ELF-1 (cell line): ENCODE measurements around the gene CD6.

ENCODE experiments used
- DNase-seq: peaks from one replicate; pipeline ENCODE4 v3.0.0-alpha.2; 2016; ENCODE audit warnings: low read depth, low spot score

Gene CD6

GRCh38 chr11:60984149-60984548 is 12.7 kb downstream of the CD6 start:
- no peak for DNase-seq

- peak; percentile 88 for DNase-seq
These were observed 13.2 kb downstream of the CD6 start for GRCh38 chr11:60984636-60985035.

- no peak for DNase-seq
These were observed 14.0 kb downstream of the CD6 start for GRCh38 chr11:60985501-60985900.

- no peak for DNase-seq
These were observed 14.8 kb downstream of the CD6 start for GRCh38 chr11:60985991-60986915.

GRCh38 chr11:60987577-60988277 is 16.2 kb downstream of the CD6 start:
- DNase-seq: no peak

- DNase-seq: no peak
These were observed 17.2 kb downstream of the CD6 start for GRCh38 chr11:60988658-60989057.

DNA sequence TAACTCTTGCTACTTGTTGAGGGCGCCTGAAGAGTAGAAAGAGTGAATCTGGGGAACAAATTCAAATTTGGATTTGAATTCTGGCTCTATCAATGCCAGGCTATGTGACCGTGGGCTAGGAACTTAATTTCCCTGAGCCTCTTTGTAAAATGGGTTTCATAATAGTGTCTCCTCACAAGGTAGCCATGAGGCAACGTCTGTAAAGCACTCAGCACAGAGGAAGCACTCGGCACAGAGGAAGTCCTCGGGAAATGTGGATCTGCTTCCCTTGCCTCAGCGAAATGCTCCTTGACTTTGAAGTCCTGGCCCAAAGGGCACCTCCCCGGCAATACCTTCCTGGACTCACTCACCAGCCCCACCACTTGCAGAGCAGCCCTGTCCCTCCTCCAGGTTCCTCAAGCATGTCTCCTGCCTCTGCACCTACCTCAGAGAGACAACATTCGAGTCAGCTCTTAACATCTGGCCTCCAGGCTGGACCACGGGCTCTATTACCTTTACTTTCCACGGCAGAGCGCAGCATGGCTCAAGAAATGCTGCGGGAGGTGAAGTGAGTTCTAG is 17.7 kb downstream of the CD6 start:
- no peak for DNase-seq

GRCh38 chr11:60991457-60991856 is 20.0 kb downstream of the CD6 start:
- no peak for DNase-seq

DNA sequence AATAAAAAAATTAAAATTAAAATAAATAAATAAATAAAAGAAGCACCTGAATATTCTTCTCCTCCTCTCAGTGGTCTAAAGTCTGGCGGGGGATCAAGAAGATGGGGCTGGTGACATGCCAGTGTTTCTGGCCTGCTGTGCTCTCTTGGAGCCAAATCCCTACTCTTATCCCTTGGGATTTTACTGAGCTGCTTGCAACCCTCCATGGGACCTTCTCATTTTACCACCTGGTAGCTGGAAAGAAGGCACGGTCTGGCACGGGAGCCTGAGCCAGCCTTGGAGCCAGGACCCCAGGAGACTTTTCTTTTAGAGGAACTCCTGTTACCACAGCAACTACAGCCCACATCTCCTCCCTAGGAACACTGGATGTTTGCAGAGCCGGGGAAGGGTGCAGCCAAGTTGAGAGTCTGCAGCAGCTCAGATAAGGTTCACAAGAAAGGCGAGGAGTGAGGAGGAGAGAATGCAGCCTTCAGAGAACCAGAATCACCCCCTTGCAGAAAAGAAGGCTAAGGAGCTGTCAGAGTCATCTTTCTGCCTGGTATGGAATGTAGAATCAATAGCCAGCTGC is 21.4 kb downstream of the CD6 start:
- DNase-seq: no peak

GRCh38 chr11:60993615-60994014 is 22.1 kb downstream of the CD6 start:
- DNase-seq: no peak

DNA sequence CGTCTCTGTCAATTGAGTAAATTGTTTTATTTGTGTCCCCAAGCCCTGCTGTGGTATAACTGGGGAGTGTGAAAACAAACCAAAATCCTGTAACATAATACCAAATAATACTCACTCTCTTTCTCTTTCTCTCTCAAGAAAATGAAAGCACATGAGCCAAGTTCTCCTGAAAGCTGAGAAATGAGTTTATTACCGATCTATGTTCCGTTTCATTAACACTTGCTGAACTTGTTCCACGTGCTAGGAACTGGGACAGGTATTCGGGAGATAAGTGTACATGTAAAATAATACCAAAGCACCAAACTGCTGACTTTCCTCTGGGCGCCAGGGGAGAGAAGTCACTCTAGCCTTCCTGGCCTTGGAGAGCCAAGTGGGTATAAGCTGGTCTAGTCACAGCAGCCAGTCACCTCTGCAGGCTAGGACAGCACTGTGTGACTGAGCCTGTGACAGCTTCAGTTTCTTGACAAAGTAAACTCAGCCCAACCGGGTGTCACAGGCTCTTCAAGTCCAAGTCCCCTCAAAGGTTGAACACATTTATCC is 23.1 kb downstream of the CD6 start:
- DNase-seq: no peak

DNA sequence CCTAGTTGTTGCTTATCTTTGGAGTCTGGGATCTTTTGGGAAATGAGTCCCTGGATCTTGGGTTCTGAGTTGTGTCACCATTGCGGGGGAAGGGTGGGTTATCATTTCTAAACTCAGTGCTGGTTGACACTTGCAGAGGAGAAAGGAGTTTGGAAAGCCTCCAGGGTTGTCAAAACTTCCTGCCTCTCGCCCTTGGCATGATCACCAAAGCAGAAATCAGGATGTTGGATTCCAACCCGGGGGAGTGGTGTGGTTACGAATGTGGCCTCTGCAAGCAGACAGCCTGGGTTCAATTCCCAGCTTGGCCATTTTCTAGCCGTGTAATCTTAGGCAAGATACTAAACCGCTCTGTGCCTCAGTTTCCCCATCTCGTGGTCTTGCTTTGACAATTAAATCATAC is 24.3 kb downstream of the CD6 start:
- no peak for DNase-seq

DNA sequence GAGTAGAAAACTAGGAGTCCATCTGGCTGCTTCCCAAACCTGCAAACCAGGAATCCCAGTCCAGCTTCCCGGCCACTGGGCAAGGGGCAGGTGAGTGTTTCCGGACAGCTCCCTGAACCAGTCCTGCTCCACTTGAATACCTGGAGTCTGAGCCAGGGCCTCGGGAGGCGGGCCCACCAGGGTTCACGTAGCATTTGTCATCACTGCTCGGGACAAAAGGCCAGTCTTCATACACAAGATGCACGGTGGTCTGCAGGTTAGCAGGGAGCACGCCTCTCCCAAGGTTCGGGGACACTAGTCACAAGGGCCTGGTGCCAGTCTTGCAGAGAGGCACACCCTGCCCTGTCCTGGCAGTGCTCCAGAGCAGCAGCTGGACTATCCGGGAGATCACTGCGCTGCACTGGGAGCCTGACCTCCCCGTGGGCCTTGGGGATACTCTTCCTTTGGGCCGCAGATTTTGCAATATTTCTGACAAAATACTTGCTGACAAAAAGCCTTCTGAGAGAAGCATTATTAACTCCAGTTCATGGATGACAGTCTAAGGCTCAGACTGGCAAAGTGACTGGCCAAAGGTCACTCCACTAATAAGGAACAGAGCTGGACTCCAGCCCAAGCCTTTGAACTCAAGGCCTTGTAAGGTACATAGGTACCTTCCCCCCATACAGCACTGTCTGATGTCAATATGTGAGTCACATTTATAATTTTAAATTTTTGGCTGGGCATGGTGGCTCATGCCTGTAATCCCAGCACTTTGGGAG is 25.1 kb downstream of the CD6 start:
- DNase-seq: no peak

GRCh38 chr11:61000426-61000825 is 28.9 kb downstream of the CD6 start:
- DNase-seq: no peak

DNA sequence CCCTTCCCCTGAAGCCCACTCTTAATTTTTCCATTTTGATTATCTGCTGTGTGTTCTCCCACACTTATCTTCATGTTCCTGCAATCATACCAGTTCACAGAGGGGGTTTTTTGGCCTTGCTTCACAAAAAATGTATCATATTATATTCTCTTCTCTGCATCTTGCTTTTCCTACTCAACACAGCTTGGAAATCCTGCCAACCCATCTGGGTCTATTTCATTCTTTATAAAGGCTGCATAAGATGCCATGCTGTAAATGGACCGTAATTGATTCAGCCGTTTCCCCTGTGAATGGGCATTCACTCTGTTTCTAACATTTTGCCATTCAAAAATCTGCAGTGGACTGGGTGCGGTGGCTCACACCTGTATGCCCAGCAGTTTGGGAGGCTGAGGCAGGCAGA is 30.5 kb downstream of the CD6 start:
- no peak for DNase-seq

GRCh38 chr11:61002598-61002997 is 31.1 kb downstream of the CD6 start:
- DNase-seq: no peak

DNA sequence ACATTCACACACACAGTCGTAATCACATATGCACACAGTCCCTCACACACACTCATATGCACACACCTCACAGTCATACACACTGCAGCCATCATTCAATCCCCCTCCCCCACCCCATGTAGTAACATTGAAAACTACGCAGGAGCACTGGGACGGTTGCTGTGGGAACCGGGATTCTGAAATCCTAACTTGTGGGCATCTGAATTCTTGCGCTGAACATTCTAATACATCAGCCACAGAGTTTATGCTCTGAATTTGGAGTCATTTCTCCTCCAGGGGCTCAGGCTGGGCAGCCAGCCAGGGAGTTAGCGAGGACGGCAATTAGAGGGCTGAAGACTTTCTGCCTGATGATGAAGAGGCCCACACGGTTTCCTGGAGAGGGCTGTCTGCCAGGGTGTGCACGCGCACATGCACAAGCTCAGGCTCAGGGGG is 32.7 kb downstream of the CD6 start:
- no peak for DNase-seq

GRCh38 chr11:61004761-61005181 is 33.3 kb downstream of the CD6 start:
- DNase-seq: peak; percentile 63

DNA sequence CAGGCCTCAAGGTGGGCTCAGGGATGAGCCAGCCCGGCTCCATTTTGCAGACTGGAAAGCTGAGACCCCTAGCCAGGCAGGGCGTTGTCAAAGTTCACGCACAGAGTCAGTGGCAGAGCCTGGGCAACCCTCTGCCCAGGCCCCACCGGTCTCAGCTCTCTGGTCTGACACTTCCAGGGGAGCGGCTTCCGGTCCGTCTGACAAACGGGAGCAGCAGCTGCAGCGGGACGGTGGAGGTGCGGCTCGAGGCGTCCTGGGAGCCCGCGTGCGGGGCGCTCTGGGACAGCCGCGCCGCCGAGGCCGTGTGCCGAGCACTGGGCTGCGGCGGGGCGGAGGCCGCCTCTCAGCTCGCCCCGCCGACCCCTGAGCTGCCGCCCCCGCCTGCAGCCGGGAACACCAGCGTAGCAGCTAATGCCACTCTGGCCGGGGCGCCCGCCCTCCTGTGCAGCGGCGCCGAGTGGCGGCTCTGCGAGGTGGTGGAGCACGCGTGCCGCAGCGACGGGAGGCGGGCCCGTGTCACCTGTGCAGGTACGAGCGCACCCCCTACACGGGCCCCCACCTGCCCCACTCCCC is 36.0 kb downstream of the CD6 start:
- DNase-seq: no peak

DNA sequence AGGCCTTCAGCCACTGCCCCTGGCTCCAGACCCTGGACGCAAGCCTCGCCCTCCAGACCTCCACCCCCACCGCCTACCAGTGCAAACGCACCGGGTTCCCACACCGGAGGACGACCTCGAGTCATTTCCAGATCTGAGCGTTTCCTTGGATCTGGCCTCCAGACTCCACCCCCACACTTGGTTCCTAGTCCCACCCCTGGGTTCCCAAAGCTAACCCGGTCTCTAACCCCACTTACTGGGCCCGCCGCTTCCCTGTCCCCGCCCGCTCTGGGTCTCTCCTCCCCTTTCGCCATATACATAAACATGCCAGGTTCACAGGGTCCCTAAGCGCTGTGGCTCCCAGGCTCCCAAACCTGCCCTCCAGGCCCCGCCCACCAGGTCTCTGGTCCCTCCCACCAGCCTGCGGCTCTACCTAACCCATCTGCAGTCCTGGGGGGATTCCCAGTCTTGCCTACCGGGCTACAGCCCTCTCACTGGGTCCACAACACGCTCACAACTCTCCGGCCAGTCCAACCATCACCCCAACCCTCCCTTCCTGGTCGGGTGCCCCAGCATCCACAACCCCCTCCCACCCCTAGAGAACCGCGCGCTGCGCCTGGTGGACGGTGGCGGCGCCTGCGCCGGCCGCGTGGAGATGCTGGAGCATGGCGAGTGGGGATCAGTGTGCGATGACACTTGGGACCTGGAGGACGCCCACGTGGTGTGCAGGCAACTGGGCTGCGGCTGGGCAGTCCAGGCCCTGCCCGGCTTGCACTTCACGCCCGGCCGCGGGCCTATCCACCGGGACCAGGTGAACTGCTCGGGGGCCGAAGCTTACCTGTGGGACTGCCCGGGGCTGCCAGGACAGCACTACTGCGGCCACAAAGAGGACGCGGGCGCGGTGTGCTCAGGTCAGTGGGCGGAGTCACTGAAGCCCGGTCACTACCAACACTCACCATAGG is 36.7 kb downstream of the CD6 start:
- peak; percentile 92 for DNase-seq
